ENCODE measurements around the gene IDH1. TPM values are rescaled to one million over a fixed set of nuclear protein-coding genes. Genes with fewer than 3 reads are reported as not detected.

The IDH1 gene
- total RNA-seq, 1 donor from 2014 or later = 17.7 TPM

Other genes starting within 250 kb of the IDH1 start
- gene PLEKHM3, start 229.5 kb downstream of the IDH1 start, total RNA-seq = 12.0 TPM
- not detected for gene CRYGD, start 130.5 kb downstream of the IDH1 start, total RNA-seq
- not detected for gene CRYGC, start 125.2 kb downstream of the IDH1 start, total RNA-seq
- not detected for gene CRYGB, start 108.9 kb downstream of the IDH1 start, total RNA-seq
- gene CRYGA, start 91.5 kb downstream of the IDH1 start, total RNA-seq = not detected
- not detected for gene C2orf80, start 65.0 kb downstream of the IDH1 start, total RNA-seq
- gene PIKFYVE, start 11.2 kb upstream of the IDH1 start, total RNA-seq = 20.2 TPM
- not detected for gene PTH2R, start 151.7 kb upstream of the IDH1 start, total RNA-seq

All from cardiac septum (tissue), 1 donor.